Activated T-helper 9 cell treated with anti-CD3 and anti-CD28 coated beads, Interleukin-2, amount 50 U/mL, for 16 hours (primary cell): Measurements from ENCODE around the gene IQSEC1.

Experiments used
- DNase-seq: peaks from one replicate; pipeline ENCODE4 v3.0.0-alpha.2; 2020; ENCODE audit warnings: low read depth

IQSEC1 gene

DNA sequence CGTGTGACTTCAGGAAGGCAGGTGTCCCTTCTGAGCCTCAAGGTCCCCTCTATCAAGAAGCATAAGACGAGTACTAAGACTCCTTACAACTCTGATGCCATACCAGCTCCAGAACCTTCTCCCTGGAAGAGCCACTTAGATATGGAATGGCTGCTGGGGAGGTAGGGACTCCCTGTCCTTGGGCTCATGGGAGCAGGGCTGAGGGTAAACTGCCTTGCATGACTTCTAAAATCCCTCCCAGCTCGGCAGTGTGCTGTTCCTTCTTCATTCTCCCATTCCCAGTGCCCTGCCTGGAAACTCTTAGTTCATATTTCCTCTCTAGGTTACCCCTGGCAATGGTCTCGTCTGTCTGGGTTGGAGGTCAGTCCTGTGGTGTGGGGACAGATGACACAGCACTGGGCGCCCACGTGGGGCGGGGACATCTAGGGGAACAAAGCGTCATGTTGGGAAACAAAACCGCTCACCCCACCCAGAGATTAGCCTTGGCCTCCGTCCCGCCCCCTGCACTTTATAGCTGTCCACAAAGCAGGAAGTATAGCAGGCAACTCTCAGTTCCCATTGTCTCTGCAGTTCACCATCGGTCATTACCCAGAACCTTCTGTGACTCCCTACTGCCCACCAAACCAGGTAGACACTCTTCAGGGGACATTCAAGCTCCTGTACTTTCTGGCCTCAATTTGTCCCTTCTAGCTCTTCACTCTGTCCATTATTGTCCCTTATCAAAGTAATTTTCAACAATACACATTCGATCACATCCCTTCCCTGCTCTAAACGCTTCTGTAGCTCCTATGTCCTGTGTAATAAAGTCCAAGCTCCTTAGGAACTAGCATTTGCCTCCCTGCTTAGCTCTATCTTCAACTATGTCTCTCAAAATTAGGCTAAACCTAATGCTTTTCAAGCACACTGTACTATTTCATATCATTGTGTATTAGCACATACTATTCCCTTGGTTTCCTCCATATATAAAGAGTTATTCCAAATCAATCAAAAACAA lies 73.8 kb downstream of the IQSEC1 start:
- DNase-seq = no peak

DNA sequence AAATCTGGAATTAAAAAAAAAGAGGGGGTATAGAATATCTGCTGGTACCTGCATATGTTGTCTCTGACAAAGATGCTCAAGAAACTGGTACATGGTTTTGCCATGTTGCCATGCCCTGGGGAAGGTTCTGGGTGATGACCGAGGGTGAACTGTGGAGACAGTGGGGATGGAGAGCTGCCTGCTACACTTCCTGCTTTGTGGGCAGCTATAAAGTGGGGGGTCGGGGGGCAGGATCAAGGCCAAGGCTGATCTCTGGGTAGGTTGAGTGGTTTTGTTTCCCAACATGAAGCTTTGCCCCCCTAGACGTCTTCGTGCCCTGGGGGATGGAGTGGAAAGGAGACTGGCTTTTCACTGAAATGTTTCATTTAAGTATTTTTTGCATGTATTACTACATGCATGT lies 74.6 kb downstream of the IQSEC1 start:
- no peak for DNase-seq

GRCh38 chr3:12997387-12997786 lies 75.8 kb downstream of the IQSEC1 start:
- DNase-seq = no peak

GRCh38 chr3:12996181-12996506 lies 77.1 kb downstream of the IQSEC1 start:
- no peak for DNase-seq

- DNase-seq = no peak
Measured at GRCh38 chr3:12995389-12996180, 77.6 kb downstream of the IQSEC1 start.

DNA sequence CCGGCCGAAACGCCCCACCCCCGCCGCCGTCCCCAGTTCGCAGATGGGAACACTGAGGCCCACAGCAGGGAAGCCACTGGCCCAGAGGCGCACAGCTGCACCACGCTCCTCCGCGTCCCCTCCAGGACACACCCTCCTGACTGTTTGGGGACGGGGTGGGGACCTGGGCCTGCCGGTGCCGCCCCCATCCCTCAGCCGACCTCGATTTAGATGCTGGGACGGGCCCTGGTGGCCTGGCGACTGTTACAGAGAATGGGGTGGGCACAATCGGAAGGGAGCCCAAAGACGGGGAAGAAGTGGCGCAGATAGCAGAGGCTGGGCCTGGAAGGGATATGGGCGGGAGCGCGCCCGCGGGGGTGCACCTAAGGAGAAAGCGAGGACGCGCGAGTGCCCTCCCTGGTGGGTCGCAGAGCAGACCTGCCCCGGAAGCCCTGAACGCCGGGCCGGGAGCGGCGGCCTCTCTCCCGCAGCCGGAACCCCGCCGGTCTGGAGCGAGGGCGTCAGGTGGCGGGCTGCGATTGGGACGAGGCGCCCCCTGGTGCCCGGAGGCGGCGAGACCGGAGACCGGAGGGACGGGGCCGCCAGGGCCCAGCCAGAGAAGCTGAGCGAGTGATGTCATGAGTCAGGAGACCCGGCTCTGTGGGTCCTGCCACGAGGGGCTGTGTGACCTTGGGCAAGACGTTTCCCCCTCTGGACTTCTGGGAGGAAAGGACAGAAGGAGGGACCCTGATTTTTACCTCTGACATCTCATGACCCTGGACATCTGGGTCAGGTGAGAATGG lies 78.4 kb downstream of the IQSEC1 start:
- peak; percentile 83 for DNase-seq

- no peak for DNase-seq
Measured at GRCh38 chr3:12994357-12994606, 78.9 kb downstream of the IQSEC1 start.

- peak; percentile 15 for DNase-seq
Measured at GRCh38 chr3:12993517-12994356, 79.5 kb downstream of the IQSEC1 start.

DNA sequence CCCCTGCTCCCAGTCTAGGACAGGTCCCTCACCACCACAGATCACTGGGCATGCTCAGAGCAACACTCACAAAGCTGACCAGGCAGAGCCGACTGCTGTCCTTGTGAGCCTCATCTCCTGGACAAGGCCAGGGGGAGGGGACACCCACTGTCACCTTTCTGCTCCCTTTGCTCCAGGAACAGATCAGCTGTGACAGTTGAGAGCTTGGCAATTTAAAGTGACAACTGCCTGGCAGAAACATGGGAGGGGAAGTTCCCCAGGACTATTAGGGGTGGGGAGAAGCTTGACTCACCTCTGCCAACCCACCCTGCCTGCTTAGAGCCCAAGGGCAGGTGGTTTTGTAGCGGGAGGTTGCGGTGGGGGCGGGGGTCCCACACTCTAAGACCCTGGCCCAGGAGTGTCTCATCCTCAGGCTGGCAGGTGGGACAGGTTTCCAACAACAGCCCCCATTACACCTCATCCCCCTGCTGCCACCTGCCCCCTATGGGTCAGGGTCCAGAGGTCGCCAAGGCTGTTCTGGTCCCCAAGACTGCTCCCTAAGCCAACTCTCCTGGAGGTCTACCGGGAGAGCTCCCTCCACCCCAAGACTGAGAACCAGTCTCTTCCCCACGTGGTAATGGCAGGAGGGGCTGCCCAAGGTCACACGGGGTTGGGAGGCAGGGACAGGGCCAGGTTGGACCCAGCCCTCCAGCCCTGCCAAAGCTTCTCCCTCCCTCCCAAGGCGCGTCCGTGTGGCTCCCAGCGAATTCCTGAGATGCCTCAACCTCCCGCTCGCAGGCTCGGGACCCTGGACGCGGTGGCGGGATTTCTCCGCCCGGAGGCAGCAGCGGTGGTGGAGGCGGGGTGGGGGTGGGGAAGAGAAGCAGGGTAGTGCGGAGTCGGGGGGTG lies 80.4 kb downstream of the IQSEC1 start:
- DNase-seq = no peak

- DNase-seq = no peak
Measured at GRCh38 chr3:12991861-12992281, 81.4 kb downstream of the IQSEC1 start.

GRCh38 chr3:12991481-12991837 lies 81.8 kb downstream of the IQSEC1 start:
- no peak for DNase-seq

DNA sequence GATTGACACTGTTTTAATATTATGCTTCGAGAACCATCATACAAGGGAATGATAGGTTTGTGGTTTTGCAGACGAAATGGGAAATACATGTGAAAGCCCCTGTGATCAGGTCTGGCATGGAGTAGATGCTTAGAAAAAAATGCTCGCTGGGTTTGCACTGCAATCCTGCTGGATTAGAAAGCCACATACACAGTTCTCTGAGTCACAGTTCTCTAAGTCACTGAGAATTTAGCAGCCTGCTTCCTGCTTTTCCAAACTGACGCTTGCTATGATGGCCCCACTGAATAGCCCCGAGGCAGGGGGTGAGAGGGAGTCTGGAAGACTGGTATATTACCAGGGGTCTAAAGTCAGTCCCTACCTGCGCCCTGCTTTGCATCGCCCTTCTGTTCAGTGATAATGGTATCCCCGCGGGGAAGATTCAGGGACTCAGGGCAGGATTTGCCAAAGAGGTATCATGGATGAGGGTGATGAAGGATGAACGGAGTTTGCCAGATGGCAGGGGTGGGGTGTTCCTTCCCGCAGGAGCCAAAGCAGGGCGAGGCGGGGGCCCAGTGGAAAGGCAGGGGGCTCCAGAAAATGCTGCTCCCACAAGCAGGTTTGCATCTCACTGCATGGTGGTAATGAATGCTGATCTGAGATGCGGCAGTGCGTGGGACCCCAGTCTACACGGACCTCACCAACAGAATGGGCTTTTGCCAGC lies 82.3 kb downstream of the IQSEC1 start:
- no peak for DNase-seq

DNA sequence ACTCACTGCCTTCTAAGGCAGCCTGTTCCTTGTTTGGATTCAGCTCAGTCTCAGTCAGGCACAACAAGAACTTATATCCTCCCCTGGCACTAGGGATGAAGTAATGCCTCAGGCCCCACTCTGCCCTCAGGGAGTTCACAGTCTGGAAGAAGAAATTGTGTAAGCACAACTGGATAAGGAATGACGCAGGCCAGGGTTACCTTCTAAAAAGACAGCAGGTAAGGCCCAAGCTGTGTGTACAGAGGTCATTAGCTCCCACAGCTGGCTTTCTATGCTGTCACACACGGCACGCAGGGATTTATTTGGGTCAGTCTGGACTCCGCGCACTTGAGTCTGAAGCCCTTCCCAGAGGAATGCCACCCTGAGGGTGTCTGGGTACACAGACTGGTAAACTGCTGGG lies 82.9 kb downstream of the IQSEC1 start:
- DNase-seq = no peak

GRCh38 chr3:12988728-12989454 lies 84.3 kb downstream of the IQSEC1 start:
- DNase-seq = no peak

DNA sequence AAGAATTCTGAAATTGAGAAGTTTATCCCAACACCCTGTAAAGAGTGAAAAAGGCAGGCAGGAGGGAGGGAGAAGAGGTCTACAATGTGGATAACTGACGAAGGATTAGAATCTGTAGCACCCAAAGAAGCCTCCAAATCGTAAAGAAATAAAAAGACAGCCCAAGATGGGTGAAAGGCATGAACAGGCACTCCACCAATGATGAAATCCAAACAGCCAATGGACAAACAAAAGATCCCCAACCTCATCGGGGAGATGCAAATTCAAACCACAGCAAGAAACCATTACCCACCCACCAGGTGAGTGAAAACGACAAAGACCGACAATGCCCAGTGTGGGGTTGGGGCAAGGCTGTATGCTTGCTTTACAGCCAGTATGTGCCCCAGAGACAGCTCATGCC lies 85.6 kb downstream of the IQSEC1 start:
- DNase-seq = no peak

DNA sequence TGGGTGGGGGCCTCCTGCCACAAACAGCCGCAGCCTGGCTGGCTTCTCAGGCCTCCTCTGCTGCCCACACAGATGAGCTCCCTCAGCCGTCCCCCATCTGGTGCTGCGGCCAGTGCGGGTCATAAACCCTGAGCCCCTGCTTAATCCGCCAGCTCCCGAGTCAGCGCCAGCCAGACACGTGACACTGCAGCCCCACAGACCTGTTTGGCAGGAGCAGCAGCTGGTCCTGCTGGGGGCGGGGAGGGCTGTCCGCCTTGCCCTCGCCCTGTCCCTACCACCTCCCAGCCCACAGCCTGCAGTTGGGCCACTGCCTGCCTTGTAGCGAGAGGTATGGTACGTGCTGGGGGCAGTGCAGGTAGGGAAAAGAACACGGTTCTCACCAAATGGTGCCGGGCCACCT lies 86.2 kb downstream of the IQSEC1 start:
- no peak for DNase-seq

GRCh38 chr3:12986521-12986920 lies 86.7 kb downstream of the IQSEC1 start:
- DNase-seq = no peak

DNA sequence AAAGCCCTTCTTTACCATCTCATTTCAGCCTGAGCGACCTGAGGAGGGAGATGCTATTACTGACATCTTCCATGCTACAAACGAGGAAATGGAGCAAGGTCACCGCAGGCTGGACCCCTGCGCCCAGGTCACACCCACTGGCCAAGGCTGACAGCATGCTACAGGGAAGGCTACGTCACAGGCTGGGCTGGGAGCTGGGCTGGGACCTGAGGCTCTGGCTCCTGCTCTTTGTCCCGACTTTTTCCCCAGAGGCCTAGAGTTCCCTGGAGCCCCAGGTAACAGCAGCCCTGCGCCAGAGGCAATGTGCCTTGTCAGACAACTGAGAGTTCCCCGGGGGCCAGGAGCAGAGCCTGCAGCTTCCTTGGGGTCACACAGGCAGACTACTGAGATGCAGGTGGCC lies 87.2 kb downstream of the IQSEC1 start:
- DNase-seq = no peak

GRCh38 chr3:12985148-12985547 lies 88.1 kb downstream of the IQSEC1 start:
- DNase-seq = no peak
